ENCODE measurements around the gene TPPP. TPM values are rescaled to one million over a fixed set of nuclear protein-coding genes. Genes with fewer than 3 reads are reported as not detected.
"Not testable (repeated sequence)": the region's sequence is repeated elsewhere in the genome, so short reads cannot be mapped to it uniquely, and the experiment has no call there.

Gene TPPP
- polyA plus RNA-seq (ENCODE audit: insufficient read length), result 9.2 TPM

DNA sequence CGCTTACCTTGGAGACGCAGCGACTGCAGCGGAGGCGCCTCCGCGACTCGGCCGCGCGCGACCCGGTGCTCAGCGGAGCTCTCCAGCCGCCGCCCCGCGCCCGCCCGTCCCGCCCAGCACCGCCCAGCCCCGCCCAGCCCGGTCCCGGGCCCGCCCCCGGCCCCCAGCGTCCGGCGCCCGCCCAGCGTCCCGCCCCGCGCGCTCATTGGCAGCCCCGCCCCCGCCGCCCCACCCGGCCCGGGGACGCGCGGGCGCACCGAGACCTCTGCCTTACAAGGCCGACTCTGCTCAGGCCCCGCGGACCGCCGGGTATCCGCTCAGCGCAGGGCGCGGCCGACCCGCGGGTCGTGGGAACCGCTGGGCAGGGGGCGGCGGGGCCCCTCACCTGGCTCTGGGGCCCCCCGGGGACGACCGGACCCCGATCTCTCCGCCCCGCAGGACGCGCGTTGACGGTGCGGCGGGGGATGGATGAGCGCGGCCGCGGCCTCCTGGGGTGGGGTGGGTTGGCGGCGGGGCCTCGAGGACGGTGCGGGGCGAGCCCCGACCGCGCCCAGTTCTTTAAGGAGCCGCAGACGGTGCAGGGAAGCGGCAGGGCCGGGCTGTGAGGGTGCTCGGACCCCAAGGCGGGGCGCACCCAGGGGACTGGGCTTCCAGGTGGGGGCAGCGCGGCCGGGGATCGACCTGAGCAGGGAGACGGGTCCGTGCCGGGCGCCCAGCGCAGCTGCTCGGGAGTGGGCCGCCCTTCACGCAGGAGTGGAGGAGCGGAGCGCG lies at the start of gene TPPP:
Gene TPPP, minus strand, starts transcription at position 82 of the 771 bp plus-strand sequence. CDS start 15,292 bp downstream, outside the sequence.
- not testable (repeated sequence) for DNase-seq (ENCODE audit: low read depth)

DNA sequence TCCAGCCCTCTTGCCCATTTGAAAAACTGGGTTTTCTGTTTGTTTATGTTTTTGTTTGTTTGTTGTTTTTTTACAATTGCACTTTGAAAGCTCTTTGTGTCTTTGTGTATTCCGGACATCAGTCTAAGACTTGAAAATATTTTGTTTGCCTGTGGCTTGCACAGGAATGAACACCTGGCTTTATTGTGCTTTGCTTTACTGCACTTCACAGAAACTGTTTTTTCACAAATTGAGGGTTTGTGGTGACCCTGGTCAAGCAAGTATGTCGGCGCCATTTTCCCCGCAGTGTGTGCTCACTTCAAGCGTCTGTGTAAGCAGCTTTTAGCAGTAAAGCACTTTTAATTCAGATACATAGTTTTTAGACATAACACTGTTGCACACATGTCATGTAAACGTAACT lies 49.1 kb upstream of the TPPP start:
- not testable (repeated sequence) for DNase-seq (ENCODE audit: low read depth)

DNA sequence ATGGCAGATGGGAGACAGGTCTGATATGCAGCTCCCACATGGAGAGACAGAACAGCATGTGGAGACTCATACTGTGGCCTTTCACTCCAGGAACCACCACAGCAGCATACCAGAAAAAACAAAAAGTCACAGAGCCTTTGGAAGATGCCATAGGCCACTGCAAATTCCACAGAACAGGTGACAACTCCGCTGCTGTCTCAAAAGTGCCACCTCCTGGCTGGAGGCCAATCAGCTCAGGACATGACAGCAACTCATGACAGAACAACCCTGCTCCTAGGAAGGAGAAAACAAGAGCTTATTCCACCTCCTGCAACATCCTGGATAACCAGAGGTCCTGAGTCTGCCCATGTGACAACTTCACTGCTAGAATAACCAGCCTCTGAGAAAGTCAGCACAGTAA lies 41.0 kb upstream of the TPPP start:
- DNase-seq (ENCODE audit: low read depth), result not testable (repeated sequence)

DNA sequence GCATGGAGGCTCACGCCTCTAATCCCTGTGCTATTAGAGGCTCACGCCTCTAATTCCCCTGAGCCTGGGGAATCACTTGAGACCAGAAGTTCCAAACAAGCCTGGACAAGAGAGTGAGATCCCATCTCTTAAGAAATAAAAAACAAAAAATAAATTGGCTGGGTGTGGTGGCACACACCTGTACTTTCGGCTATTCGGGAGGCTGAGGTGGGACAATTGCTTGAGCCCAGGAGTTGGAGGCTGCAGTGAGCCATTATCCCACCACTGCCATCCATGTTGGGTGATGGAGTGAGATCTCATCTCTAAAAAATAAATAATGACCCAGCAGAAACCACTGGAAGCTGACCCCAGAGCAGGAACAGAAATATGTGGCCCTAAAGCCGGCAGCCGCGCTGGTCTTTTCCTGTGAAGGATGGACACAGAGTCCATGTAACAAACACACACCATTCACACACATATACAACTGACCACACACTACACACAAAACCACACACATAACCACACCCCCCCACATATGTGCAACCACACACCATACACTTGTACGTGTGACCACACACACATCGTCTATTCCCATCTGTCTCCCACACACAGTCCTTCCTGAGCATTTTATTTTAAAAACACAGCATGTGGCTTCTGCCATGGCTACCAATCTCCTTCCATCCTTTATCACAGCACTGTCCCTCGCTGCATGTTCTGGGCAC lies 39.8 kb upstream of the TPPP start:
- DNase-seq (ENCODE audit: low read depth), result not testable (repeated sequence)

DNA sequence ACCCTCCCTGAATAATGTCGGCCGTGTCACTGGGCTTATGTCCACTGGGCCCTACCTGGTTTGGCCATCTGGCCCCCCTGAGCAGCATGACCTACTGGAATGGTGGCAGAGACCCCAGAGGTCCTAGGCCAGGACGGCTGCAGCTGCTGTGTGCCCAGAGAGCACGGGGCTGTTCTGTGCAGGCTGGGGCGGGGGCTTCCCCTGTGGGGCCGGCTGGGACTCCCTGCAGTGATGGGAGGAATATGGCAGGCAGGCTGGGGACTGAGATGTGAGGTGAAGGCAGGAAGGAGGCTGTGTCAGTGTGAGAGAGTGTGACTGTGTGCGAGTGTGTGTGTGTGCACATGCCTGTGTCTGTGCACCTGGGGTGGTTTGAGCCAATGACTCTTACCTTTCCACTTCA lies 36.1 kb upstream of the TPPP start:
- not testable (repeated sequence) for DNase-seq (ENCODE audit: low read depth)

DNA sequence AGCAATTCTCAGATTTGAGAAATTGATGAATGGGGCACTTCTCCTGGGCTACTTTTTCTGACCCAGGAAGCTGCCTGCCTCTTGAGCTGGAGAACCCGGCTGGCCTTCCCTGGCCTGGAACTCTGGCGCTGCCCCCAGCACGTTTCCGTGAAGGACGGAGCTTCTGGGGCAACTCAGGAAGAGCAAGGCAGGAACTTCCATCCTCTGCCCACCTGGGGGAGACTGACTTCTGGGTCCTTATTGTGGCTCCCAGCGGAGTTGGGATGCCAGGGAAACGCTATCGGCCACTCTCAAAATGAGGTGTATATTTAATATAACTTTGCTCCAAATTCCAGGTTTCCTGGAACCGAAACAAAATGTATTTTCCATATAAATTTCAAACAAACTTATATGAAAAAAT lies 33.9 kb upstream of the TPPP start:
- not testable (repeated sequence) for DNase-seq (ENCODE audit: low read depth)

DNA sequence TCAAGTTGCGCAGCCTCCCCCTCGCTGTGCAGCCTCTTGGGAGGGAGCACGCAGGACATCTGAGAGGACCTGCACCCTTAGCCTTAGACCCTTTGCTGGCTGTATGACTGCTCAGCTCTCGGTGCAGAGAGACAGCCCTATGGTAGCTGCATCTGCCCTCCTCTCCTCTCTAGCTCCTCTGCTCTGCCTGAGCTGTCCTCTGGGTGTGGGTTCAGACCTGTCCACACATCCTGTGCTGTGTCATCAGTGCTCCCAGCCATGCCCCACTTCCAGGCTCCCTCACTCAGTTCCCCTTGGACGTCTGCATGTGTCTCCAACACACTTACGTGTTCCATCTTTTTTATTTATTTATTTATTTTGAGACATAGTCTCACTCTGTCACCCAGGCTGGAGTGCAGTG lies 30.7 kb upstream of the TPPP start:
- DNase-seq (ENCODE audit: low read depth), result not testable (repeated sequence)

DNA sequence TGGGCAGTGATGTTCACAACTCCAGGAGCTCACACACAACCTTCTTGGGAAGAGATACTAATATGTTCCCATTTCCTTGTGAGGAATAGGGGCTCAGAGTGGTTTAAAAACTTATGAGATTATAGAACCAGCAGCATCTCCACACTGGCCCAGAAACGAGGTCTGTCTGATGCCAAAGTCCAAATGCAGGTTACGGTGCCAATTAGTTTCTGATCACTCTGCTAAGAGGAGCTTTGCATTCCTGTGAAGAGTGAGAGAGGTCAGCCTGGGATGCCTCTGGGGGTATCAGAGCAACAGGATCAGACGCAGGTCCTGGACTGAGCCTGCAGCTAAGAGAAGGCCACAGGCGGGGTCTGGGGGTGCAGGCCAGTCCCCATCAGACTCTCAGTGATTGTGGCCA lies 30.2 kb upstream of the TPPP start:
- DNase-seq (ENCODE audit: low read depth), result not testable (repeated sequence)

DNA sequence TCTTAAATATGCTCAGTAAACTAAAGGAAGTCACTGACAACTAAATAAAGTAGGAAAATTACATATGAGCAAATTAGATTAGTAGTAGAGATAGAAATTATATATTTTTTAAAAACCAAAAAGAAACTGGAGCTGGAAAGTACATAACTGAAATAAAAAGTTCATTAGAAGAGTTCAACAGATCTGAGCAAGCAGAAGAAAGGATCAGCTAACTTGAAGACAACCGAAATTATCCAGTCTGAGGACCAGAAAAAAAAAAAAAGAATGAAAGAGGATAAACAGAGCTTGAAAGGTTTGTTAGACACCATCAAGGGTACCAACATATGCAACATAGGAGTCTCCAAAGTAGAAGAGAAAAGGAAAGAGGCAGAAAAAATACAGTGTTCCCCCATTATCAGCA lies 26.2 kb upstream of the TPPP start:
- DNase-seq (ENCODE audit: low read depth), result not testable (repeated sequence)

DNA sequence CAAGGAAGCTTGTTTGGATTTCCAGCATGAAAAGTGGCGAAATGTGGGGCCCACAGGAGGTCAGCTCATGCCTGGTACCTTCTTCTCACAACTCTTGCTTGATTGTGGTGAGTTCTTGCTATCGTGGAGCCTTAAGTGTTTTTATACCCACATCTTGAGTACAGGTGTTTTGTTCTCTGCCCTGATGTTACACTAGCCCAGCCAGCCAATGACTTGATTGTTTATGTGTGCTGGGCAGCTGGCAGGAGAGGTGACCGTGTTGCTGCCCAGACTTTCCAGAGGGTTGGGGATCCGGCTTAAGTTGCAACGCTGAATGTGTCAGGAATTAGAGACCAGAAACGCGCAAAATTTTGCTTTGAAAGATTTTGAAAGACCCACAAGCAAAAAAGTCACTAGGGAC lies 24.0 kb upstream of the TPPP start:
- DNase-seq (ENCODE audit: low read depth), result no peak

DNA sequence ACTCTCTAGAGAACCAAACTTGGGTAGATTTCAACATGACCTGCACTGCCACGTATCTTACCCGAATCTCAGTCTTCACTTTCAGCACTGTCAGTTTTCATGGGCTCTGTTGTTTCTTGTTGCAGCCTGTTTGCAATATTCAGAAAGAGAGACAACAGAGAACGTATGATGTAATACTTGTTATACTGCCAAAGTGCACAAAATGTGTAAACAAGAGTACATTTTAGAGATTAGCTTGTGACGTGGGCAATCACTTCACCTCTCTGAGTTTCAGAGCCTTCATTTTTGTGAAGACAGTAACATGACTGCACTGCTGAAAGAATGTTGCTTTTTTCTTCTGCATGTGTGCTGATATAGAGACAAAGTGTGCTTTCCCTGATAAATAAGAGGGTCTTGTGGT lies 23.6 kb upstream of the TPPP start:
- not testable (repeated sequence) for DNase-seq (ENCODE audit: low read depth)

DNA sequence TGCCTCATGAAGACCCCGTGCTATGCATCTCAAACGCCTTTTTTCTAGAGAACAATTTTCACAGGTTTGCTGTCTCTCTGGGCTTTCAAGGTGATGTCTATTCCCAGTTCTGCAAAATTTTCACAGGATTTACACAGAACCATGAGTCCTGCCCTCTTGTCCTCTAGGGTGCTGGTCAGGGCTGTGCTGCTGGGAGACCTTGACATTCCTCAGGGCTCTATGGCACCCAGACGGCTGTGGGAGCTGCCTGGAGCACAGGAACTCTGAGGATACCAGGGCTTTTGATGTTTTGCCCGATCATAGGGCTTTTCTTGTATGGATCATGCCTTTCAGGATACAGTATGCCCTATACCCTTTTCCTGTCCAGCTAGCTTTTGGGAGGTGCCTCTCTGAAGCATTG lies 22.5 kb upstream of the TPPP start:
- not testable (repeated sequence) for DNase-seq (ENCODE audit: low read depth)

DNA sequence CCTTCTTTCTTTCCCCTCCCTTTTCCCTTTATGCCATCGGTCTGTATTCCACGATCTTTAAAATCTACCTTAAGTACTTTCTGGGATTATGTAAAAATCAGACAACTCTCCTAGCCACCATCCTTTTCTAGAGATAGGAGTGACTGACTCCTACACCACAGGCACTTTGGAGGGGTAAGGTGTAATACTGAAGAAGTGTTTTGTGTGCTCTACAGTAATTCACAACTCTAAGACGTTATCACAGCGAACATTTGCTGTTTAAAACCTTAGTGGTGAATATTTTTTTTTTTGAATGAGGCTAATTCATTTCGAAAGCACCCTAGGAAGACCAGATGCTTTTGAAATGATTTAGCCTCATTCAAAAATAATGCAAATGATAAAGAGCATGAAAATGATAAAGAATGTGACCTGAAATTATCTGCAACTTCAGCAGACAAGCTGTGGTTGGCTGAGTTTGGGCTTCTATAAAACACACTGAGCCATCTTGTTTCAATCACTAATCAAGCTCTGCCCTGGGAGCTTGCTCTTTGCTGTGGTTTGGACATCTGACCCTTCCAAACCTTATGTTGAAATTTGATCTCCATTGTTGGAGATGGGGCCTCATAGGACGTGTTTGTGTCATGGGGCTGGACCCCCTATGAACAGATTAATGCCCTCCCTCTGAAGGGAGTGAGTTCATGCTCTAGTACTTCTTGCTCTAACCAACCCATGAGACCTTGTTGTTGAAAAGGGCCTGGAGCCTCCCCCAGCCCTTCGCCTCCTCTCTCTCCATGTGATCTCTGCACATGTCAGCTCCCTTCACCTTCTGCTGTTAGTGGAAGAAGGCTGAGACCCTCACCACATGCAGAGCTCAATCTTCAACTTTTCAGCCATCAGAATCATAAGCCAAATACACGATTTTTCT lies 21.3 kb upstream of the TPPP start:
- not testable (repeated sequence) for DNase-seq (ENCODE audit: low read depth)

DNA sequence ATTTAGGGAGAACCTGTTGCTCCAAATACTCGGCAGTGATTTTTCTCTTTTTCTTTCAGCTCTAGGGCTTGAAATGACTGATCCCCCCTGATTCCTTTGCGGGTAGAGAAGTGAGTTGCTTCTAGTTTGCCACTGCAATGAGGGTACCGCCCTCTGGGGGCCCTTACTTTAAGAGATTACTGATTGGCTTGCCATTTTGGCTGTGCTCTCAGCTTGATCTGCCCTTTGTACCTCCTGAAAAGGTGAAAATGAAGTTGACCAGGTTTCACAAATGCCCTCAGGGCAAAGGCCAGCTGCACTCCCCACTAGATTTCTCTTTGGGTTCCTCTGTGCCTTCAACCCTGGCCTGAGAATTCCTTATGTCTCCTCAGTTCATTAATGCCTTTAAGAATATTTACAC lies 20.5 kb upstream of the TPPP start:
- not testable (repeated sequence) for DNase-seq (ENCODE audit: low read depth)

DNA sequence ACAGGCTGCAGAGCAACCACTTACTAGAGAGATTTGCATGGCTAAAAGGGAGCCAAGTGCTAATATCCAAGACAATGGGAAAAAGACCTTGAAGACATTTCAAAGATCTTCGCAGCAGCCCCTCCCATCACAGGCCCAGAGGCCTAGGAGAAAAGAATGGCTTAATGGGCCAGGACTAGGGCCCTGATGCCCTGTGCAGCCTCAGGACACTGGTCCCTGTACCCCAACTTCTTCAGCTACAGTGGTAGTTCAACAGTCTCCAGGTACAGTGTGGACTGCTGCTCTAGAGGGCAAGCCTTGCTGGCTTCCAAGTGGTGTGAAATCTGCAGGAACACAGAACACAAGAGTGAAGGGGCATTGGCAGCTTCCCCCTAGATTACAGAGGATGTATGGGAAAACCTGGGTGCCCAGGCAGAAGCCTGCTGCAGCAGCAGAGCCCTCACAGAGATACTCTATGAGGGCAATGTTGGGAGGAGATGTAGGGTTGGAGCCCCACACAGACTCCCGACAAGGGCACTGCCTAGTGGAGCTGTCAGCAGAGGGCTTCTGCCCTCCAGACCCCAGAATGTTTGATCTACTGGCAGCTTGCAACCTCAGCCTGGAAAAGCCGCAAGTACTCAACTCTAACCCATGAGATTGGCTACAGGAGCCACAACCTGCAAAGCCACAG lies 15.8 kb upstream of the TPPP start:
- DNase-seq (ENCODE audit: low read depth), result not testable (repeated sequence)

DNA sequence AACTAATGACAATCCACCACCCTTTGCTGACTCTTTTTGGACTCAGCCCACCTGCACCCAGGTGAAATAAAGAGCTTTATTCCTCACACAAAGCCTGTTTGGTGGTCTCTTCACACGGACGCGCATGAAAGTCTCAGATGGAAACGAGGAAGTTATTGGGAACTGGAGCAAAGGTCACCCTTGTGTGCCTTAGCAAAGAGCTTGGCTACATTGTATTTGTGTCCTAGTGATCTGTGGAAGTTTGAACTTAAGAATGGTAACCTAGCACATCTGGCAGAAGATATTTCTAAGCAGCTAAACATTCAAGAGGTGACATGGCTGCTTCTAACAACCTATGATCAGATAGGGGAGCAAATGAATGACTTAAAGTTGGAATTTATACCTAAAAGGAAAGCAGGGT lies 15.2 kb upstream of the TPPP start:
- DNase-seq (ENCODE audit: low read depth), result not testable (repeated sequence)

DNA sequence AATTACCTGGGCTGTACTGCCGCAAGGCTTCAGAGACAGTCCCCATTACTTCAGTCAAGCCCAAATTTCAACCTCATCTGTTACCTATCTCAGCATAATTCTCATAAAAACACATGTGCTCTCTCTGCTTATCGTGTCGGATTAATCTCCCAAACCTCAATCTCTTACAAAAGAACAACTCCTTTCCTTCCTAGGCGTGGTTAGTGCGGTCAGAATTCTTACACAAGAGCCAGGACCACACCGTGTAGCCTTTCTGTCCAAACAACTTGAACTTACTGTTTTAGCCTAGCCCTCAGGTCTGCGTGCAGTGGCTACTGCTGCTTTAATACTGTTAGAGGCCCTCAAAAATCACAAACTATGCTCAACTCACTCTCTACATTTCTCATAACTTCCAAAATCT lies 13.0 kb upstream of the TPPP start:
- DNase-seq (ENCODE audit: low read depth), result not testable (repeated sequence)

DNA sequence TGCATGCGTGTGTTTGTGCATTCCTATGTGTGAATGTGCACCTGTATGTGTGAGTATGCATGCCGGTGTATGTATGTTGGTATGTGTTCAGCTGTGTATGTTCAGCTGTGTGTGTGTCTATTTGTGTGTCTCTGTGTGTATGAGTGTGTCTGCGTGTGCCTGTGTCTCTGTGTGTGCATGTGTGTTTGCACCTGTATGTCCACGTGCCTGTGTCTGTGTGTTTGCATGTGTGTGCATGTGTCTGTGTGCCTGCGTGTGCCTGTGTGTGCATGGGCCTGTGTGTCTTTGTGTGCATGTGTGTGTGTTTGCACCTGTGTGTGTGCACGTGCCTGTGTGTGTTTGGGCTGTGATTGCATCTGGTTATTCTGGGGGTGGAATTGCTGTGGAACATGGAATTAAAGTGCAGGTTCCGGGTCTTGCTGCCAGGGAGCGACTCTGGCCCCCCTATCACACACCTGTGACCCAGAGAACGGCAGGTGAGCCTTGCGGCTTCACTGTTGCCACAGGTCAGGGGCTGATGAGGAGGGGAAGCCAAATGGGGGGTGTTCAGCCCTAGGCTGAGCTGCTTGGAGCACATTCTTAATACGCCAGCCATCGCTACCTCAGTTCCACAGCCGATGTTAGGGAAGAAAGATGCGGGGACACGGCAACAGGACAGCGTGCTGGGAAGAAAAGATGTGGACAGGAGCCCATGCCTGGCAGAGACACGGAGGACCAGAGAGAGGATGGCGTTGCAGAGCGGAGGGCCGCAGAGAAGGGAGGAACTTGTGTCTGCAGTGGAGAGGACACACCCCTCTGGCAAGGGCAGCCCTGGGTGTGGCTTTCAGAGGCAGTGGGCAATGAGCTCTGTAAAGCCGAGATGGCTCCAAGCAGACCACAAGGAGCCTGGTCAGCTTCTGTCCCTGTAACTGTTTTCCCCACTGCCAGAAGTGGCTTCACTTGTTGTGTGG lies 3.9 kb upstream of the TPPP start:
- not testable (repeated sequence) for DNase-seq (ENCODE audit: low read depth)

DNA sequence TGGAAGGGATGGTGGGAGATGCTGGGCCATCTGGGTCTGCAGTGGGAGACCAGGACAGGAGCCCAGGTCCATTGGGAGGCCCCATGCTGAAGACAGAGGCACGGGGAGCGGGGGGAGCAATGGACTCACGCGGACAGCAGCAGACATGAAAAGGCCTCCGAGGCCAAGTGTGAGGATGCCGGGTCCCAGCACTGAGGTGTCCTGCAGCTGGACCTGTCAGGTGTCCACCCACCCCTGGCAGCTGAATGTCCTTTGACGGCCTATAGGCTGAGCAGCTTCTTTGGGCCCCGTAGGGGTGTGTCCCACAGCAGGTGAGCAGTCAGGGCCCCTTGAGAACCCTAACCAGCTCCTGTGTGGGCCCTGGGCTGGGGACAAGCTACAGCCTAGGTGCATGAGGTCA lies 3.0 kb upstream of the TPPP start:
- DNase-seq (ENCODE audit: low read depth), result not testable (repeated sequence)

DNA sequence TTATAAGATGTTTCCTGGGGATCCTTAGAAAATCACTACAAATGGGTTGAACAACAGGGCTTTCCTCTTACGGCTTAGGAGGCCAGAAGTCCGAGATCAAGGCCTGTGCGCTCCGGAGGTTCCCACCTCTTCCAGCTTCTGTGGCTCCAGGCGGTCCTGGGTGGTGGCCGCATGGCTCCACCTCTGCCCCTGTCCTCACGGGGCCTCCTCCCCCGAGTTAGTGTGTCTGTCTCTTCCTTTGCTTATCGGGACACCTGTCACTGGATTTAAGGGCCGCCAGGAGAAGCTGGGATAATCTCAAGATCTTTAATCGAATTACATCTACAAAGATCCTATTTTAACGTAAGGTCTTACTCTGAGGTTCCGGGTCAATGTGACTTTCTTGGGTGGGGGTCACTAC lies 2.3 kb upstream of the TPPP start:
- not testable (repeated sequence) for DNase-seq (ENCODE audit: low read depth)
